Posterior cingulate gyrus (tissue), 11 donors: Measurements from ENCODE around the gene ZNF512B.
"Not testable (repeated sequence)": the region's sequence is repeated elsewhere in the genome, so short reads cannot be mapped to it uniquely, and the experiment has no call there.

Experiments
- DNase-seq, 10 donors: peaks; one replicate each; pipeline versions ENCODE4 v3.0.0 to v3.0.0-alpha.2; 2020 to 2021; ENCODE audit warnings: mixed read lengths in 3 of 10
- intact Hi-C: fragments of 100-400 bp; cut with DNase I; formaldehyde crosslinking; loops from one replicate; pipeline ENCODE4 v1.15.1; 2023

Gene ZNF512B, protein sequence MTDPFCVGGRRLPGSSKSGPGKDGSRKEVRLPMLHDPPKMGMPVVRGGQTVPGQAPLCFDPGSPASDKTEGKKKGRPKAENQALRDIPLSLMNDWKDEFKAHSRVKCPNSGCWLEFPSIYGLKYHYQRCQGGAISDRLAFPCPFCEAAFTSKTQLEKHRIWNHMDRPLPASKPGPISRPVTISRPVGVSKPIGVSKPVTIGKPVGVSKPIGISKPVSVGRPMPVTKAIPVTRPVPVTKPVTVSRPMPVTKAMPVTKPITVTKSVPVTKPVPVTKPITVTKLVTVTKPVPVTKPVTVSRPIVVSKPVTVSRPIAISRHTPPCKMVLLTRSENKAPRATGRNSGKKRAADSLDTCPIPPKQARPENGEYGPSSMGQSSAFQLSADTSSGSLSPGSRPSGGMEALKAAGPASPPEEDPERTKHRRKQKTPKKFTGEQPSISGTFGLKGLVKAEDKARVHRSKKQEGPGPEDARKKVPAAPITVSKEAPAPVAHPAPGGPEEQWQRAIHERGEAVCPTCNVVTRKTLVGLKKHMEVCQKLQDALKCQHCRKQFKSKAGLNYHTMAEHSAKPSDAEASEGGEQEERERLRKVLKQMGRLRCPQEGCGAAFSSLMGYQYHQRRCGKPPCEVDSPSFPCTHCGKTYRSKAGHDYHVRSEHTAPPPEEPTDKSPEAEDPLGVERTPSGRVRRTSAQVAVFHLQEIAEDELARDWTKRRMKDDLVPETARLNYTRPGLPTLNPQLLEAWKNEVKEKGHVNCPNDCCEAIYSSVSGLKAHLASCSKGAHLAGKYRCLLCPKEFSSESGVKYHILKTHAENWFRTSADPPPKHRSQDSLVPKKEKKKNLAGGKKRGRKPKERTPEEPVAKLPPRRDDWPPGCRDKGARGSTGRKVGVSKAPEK

DNA sequence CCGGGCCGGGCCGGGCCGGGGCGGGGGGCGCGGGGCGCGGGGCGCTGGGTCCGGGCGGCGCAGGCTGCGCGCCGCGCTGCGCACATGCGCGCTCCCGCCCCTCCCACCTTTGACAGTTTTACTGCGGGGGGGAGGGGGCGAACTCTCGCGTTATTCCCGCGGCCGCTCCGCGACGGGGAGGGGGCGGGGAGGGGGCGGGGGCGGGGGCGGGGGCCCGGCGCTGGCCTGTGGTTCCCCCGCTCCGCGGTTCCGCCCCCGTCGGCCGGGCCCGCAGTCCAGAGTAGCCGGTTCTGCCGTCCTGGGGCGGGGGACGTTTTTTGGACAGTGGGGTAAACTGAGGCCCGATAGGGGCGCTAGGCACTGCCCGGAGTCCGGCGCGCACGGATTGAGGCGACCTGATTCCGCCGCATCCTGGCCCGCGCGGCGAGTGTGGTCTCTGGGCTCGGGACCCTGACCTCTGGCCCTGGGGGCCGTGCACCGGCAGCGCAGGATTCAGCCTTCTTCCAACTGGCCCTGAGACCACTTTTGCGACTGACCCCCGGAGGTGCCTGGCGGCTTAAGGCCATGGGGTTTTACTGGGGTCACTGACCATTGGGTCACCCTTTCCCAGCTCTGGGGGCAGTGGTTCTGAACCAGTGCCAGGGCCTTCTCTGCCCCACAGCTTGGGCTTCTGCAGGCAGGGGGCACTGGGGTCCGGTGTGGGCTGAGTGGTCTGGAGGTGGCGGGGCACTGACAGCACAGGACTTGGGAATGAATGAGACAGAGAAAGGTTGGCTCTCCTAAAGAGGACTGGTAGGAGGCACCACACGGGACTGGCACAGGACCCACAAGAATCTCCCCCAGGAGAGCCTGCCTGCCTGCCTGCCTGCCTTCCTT lies at the start of gene ZNF512B:
ZNF512B (minus strand) TSS at position 93 of the 876 bp plus-strand sequence. CDS start 1,980 bp downstream, outside the sequence.
- intact Hi-C loops, result loop anchor here (5.0 kb wide), 1 partner anchor 183 kb away; no protein-coding TSS in a partner anchor
- DNase-seq, result peak in 7 of 10 donors; percentile 23 to 91 (median 54)

DNA sequence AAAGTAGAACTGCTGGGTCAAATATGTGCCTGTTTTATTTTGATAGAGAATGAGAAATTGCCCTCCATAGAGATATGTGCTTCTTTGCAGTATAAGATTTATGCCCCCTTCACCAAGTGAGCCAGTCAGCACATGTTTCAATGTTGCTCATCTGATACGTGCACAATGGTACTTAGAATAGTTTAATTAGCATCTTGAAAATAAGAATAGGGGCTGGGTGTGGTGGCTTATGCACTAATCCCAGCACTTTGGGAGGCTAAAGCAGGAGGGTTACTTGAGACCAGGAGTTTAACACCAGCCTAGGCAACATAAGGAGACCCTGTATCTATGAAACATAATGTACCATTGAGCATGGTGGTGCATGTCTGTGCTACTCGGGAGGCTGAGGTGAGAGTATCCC lies 45.9 kb upstream of the ZNF512B start:
- intact Hi-C loops, result no loop called here
- no peak for DNase-seq

DNA sequence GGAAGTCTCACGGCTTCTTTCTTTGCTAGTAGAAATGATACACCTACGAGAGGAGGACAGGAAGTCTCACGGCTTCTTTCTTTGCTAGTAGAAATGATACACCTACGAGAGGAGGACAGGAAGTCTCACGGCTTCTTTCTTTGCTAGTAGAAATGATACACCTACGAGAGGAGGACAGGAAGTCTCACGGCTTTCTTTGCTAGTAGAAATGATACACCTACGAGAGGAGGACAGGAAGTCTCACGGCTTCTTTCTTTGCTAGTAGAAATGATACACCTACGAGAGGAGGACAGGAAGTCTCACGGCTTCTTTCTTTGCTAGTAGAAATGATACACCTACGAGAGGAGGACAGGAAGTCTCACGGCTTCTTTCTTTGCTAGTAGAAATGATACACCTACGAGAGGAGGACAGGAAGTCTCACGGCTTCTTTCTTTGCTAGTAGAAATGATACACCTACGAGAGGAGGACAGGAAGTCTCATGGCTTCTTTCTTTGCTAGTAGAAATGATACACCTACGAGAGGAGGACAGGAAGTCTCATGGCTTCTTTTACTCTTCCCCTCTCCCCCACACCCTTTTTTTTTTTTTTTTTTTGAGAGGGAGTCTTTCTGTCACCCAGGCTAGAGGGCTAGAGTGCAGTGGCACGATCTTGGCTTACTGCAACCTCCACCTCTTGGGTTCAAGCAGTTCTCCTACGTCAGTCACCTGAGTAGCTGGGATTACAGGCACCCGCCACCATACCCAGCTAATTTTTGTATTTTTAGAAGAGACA lies 42.8 kb upstream of the ZNF512B start:
- intact Hi-C loops, DNase-seq: not testable (repeated sequence)

DNA sequence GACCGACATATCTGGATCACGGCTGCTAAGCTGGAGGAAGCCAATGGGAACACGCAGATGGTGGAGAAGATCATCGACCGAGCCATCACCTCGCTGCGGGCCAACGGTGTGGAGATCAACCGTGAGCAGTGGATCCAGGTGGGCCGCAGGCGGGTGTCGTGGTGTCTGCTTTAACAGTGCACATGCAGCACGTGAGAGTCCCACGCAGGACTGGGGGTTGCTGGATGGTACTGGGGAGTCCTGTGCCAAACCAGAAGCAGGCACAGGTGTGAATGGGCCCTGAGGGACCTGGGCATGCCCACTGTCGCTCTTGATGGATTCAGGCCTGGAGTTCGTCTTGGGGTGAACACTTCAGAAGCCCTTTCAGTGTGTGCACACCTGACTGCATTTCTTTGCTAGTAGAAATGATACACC lies 41.6 kb upstream of the ZNF512B start:
- intact Hi-C loops, result no loop called here
- DNase-seq, result no peak

DNA sequence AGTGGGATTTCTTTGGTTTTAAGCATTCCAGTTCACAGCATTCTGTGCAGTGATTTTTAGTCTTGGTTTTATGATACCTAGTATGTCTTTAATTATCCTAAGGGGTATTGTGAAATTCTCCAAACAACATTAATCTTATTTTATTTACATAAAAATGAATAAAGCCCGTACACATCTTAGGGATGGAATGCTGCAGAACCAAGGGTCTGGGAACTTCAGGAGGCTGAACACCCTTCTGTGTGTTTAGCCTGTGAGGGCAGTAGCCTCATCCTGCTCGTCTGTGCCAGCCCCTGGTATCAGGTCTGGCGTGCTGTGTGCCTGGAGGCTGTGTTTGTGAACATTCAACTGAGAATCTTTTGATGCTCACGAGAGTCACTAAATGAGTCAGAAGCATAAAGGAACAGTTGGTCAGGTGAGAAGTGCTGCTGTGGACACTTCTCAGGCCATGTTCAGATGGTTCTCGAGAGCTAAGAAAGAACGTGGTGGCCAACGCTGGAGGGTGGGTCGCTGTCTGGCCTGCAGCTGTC lies 41.0 kb upstream of the ZNF512B start:
- intact Hi-C loops, result no loop called here
- DNase-seq, result no peak

DNA sequence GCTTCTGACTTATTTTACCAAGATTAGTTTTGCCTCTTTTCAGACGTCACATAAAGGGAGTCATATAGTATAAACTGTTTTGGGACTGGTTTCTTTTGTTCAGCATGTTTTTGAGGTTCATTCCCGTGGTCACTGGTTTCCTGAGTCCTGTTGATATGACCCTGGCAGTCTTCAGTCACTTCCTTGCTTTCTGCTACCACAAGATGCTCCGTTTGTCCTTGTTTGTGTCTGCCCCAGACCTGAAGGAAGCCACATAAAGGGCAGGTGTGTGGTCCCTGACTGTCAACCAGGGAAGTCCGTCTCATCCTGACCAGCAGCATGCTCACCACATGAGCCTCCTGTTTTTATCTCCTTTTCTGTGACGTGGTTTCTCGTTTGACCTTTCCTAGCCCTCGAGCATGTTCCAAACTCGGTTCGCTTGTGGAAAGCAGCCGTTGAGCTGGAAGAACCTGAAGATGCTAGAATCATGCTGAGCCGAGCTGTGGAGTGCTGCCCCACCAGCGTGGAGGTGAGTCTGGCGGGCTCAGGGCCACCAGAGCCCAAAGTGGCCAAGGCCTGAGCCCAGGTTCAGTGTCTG lies 40.2 kb upstream of the ZNF512B start:
- intact Hi-C loops, result no loop called here
- DNase-seq, result peak in 1 of 10 donors; percentile 57

DNA sequence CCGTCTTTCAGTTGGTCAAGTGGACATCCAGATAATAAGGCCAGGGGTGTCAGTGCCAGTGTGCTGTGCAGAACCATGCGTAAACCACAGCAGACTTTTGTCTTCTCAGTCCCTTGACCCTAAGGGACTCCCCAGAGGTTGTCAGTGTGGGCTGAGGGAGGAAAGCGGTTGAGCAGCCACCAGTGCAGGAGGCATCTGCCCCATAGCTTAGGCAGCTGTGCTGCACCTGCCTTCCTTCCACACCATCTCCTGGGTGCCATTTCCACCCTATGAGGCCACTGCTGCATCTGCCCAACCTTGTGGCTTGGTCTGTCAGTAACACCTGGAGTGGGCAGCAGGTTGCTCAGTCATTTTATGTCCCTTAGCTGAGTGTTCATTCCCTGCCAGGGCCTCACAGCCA lies 37.2 kb upstream of the ZNF512B start:
- DNase-seq, result peak in 1 of 10 donors; percentile 34
- intact Hi-C loops, result no loop called here

DNA sequence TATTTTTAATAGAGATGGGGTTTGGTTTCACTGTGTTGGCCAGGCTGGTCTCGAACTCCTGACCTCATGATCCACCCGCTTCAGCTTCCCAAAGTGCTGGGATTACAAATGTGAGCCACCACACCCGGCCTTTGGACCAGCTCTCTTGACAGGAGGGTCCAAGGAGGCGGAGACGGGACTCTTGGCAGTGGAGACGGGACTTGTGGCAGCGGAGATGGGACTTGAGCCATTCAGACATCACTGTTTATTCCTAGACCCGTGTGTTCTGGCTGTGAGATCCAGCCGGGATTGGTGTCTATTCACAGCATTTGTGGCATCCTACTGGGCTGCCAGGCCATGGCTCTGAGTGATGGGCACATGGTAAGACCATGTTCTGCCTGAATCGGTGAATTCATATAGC lies 36.8 kb upstream of the ZNF512B start:
- DNase-seq, result peak in 1 of 10 donors; percentile 63
- intact Hi-C loops, result no loop called here

DNA sequence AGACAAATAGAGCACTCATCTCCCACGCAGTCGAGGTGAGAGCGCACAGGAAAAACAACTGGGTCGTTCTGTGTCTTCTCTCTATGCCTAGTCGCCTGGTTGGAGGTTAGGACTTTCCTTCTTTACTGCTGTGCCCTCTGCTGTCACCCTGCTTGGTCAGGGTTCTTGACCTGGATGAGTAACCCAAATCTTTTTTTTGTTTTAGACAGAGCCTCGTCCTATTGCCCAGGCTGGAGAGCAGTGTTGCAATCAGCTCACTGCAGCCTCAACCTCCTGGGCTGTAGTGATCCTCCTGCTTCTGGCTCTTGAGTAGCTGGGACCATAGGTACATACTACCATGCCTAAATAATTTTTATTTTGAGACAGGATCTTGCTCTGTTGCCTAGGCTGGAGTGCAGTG lies 35.7 kb upstream of the ZNF512B start:
- DNase-seq, result no peak
- intact Hi-C loops, result no loop called here

DNA sequence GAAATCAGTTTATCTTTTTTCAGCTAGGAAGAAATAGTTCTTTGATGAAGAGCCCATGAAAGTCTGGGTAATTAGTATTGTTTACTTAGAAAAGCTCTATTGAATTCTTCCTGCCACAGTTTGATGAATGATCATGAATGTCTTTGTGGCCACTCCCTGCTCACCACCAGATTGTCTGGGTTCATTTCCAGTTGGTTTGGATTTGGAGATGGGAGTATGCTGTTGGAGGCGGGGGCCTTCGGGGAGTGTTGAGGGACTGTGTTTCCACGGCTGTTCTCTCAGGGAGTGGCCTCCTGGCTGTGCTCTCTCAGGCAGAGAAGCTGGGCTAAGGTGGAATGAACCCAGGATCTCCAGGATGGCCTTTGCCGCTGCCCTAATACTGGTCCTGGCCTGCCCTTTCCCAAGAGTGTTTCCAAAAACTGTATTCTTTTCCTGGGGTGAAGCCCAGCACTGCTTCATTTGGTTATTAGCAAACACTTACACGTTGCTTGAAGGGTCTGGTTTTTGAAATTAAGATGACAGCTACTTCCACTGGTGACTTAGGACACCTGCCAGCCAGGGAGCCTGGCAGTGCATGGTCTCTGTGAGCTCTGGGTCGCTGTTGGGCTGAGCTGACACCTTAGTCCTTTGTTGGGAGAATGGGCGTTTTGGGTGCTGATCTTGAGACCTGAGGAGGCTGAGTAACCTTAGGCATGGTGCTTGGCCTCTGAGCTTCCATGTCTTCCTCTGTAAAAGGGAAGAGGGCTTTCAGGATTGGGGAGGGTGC lies 34.4 kb upstream of the ZNF512B start:
- DNase-seq, result peak in 1 of 10 donors; percentile 62
- intact Hi-C loops, result no loop called here

DNA sequence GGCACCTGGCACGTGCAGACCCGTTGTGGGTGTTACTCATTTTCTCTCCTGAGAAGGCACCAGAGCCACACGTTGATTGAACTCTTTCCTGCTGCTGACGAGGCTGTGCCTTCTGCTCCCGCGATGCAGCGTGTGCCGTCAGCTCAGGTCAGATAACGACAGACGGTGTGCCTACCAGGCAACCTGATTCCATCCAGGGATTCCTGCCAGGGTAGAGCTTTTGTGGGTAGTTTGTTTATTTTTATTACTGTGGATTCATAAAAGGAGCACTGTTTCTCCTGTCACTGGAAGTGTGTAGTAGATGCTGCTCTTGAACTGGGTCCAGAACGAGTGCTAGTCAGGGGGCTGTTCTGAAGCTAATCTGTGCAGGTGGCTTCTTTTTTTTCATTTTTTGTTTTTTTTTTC lies 31.9 kb upstream of the ZNF512B start:
- intact Hi-C loops, result no loop called here
- DNase-seq, result peak in 2 of 10 donors; percentile 15 to 24

DNA sequence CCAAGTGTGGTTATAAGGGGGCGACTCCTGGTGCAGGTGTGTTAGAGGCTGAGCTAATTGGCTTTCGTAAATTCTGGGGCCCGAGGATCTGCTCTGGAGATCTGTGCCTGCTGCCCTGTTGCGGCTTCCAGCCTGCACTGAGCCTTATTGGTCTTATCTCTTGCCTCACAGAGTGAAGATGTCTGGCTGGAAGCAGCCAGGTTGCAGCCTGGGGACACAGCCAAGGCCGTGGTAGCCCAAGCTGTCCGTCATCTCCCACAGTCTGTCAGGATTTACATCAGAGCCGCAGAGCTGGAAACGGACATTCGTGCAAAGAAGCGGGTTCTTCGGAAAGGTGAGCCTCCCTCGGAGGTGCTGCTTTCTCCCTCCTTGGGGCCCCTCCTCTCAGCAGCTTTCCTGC lies 31.2 kb upstream of the ZNF512B start:
- no peak for DNase-seq
- intact Hi-C loops, result no loop called here

DNA sequence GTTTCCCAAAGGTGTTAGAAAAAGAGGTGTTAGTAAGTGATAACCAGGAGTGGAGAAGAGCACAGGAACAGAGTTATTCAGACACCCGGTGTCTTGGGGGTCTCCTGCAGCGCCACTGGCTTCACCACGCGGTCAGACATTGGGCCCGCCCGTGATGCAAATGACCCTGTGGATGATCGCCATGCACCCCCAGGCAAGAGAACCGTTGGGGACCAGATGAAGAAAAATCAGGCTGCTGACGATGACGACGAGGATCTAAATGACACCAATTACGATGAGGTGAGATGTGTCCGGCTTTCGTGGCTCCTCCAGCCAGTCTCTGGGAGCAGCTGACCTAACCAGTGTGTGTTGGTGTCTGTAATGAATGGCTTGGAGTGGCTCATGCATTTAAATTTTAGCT lies 13.2 kb upstream of the ZNF512B start:
- no peak for DNase-seq
- intact Hi-C loops, result loop anchor here (5.0 kb wide), 1 partner anchor 79 kb away; the partner anchor contains the start of gene TCEA2

DNA sequence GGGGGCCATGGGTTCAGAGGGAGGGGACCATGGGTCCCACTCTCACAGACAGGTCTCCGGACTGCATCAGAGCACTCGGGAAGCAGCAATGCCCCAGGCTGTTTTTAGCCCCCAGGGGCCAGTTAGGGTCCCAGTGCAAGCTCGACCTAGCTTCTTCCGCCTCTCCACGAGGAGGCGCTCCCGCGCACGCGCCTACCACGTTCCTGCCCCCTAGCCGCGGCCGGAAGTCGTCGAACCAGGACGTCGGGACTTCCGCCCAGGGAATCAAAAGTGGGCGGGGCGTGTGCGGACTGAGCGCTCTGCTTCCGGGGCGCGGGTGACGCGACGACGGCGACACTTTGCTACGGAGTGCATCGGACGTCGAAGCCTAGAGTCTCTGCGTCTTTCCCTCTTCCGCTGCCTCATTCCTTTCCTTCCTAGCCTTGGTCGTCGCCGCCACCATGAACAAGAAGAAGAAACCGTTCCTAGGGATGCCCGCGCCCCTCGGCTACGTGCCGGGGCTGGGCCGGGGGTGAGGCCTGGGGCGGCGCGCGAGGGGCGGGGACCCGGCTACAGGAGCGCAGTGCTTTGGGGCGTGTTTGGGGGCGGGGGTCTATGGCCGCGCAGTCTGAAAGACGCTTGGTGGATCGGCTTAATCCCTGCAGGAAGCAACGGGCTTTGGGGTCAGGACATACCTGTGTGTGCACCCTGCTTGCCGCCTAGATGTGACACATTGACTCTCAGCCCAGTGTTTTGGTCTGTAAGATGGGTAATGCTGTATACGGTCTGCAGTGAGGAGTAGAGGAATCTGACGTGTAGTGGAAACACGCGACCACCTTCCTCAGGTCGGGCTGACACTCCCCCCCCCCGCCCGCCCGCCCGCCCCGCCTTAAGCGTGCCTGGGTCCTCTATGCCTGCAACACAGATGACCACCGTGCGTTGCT lies 11.3 kb upstream of the ZNF512B start, which contains the start of gene PRPF6:
PRPF6 (plus strand) TSS at position 327 of the 923 bp plus-strand sequence; CDS start at position 441, 114 bp downstream.
- DNase-seq, result peak; percentile 90 to 99 (median 96)
- intact Hi-C loops, result loop anchor here (1.0 to 5.0 kb wide), 2 partner anchors 25 to 81 kb away; partner anchors contain the start of genes TCEA2 and UCKL1

DNA sequence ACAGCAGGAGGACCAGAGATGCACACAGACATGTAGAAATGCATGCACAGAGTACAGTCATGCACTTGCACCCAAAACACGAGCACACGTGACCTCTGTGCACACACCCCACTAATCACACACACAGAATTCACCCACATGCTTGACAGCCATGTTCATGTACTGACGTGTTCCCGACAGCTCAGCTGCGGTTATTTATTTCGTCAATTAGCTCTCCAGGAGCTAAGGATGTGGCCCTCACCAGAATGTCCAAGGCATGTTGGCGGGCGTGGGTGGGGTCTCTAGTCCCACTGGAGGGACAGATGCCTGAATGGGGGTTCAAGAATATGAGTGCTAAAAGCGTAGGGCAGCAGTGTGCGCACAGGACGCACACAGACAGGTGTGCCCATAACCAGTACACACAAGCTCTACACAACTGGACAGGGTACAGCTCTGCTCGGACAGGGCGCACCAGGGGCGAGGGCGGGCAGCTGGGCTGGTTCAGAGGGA lies 10.6 kb upstream of the ZNF512B start:
- intact Hi-C loops, result loop anchor here (5.0 kb wide), 1 partner anchor 82 kb away; the partner anchor contains the start of gene TCEA2

DNA sequence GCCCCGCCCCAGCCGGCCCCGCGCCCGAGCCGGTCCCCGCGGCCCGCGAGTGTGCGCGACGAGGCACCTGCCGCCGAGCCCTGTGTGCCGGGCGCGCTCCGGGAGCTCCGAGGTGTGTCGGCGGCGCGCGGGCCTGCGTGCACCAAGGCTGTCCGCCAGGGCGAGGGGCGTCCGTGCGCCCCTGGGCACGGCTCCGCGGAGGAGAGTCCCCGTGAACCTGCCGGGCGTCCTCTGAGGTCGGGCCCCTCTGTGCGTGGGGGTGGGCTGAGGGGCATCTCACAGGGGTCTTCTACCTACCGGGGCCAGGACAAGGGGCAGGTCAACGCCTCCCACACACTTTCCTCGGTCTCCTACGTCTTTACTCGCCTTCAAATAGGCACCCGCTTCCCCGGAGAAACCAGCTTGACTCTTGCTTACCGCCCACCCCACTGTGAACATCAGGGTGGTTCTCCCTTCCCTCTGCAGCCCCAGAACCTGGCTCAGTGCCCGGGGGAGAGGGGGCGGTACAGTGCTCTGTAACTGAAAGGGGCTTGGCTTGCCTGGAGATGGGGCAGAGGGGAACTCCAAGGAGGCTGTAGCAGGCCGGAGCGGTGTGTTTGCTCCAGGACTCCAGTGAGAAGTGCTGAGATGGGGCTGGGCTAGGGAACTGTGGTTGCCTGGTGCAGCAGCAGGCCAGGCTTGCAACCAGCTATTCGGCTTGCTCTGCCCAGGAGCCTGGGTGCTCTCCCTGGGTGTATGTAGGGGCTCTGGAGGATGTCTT lies 10.0 kb upstream of the ZNF512B start, which contains the start of gene SAMD10:
SAMD10 (minus strand) TSS at position 86 of the 760 bp plus-strand sequence. CDS start 175 bp downstream, outside the sequence.
- intact Hi-C loops, result loop anchor here (5.0 kb wide), 1 partner anchor 83 kb away; the partner anchor contains the start of gene TCEA2
- peak in 5 of 10 donors; percentile 32 to 91 (median 86) for DNase-seq

More for the DNA sequence above, 10.6 kb upstream of the ZNF512B start:
- DNase-seq, result peak in 1 of 10 donors; percentile 27
